Epithelial cell of prostate (primary cell): Measurements from ENCODE around the gene ZNF319.

ENCODE experiments used
- DNase-seq: peaks from one replicate; pipeline ENCODE4 v3.0.0-alpha.2; 2011; ENCODE audit warnings: low read depth, low spot score
- H3K27ac ChIP-seq: fragments of 450-650 bp; 2 replicates; pipeline ENCODE4 v1.5.1; 2017; ENCODE audit warnings: mild to moderate bottlenecking

Gene ZNF319

DNA sequence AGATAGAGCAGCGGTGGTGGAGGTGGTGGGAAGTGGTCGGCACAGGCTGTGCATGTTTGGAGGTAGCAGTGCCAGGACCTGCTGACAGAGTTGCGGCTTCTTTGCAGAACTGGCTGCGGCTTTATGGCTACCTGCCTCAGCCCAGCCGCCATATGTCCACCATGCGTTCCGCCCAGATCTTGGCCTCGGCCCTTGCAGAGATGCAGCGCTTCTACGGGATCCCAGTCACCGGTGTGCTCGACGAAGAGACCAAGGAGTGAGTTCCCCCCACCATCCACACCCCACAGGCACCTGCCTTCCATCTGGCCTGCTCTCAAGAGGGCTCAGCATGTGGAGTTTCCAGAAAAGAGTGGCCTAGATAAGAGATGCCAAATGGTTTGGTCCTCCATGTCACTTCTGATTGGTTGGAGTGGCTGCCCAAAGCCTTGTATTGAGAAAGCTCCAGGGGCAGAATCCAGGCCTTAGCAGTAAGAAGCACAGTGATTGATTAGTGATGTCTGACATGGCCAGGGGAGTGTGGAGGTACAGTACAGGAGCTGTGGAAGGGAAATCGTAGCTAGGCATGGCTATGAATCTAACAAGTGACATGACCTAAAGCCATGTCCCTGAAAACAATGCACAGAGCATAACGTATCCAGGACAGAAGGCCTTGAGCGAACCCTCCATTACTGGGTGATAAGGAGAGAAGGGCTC is 37.0 kb upstream of the ZNF319 start:
- DNase-seq: no peak
- H3K27ac ChIP-seq: no peak overlapping the region

DNA sequence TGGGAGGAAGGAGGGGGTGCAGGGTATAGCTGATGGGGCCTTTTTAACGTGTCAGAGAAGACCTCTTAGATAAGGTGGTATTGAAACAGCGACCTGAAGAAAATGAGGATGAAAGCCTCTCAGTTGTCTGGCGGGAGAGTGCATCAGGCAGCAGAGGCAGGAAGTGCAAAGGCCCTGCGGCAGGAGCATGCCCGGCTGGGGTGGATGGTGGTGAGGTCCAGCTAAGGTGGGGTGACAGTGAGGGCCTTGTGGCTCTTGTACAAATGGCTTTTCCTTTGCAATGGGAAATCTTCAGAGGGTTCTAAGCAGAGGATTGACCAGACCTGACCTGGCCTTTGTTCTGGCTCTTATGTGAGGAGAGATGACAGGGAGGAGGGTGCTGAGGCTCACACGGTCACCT is 36.5 kb upstream of the ZNF319 start:
- no peak overlapping the region for H3K27ac ChIP-seq
- no peak for DNase-seq

DNA sequence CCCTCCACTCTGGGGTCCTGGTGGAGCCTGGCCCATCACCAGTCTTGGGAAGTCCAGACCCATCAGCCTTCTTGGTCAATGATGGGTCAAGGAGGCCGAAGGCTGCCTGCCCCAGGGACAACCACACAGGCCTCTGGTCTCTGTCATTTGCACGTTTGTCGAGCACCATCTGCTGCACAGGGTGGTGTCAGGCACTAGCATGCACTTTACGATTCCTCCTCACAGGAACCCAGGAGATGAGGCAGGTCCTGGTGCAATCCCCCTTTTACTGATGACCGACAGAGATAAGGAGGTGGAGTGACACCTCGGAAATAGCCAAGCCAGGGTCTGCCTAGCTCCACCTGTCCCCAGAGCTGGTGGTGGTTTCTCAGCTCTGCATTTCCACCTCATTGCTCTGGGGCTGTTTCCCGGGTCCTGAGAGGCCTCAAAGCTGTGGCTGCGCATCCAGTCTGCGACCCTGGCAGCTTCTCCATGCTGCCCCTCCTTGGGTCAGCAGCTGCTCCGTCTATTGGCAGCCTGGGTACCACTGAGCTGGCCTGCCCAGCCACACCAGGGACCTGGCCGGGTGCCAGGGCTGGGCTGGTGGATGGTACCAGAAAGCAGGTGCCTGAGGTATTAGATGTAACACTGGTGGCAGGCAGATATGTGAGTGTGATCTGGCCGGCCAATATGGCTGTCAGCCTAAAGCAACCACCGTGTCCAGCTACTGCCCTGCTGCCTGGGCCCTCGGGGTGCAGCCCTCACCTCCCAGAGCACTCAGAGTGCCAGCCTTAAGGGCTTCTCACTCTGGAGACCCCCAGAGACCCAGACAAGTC is 35.1 kb upstream of the ZNF319 start:
- H3K27ac ChIP-seq: no peak overlapping the region
- DNase-seq: no peak

DNA sequence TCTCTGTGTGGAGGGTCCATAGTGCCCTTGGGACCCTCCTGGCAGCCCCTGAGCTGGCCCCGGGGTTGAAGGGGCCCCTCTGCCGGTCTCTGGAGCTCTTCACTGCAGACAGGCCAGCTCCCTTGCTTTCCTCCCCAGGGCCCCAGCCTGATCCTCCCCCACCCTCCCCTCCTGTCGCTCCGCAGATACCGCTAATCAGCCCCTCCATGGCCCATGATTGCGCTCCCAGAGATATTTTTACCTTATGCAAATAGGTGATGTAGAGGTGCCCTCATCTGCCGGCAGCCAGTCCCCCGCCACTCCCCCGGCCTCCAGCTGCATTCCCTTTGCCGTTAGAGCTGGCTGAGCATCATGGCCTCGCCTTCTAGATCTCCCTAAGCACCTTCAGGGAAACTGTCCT is 34.3 kb upstream of the ZNF319 start:
- DNase-seq: no peak
- H3K27ac ChIP-seq: no peak overlapping the region

DNA sequence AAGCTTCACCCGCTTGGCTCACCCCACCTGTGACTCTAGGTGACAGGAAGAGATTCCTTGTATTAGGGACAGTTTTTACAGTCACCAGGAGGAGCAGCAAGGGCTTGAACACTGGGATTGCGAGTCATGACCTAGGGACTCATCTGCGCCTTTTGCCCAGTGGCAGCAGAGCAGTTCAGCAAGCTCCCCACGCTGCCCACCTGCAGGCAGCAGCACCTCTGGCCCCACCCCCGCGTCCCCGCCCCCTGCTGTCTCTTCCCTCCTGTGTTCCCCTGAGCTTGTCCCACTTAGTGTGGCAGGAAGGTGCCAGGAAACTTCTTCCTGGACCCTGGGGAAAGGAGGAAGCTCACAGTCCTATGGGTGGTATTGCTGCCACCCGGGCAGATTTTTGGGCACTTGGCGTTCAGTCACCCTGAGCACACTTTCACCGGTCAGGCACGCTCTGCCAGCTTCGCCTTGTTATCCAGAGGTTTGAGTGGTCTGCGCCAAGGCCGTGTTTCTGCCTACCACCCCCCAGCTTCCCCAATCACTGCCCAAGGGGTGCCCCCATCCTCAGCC is 33.7 kb upstream of the ZNF319 start:
- no peak for DNase-seq
- no peak overlapping the region for H3K27ac ChIP-seq

DNA sequence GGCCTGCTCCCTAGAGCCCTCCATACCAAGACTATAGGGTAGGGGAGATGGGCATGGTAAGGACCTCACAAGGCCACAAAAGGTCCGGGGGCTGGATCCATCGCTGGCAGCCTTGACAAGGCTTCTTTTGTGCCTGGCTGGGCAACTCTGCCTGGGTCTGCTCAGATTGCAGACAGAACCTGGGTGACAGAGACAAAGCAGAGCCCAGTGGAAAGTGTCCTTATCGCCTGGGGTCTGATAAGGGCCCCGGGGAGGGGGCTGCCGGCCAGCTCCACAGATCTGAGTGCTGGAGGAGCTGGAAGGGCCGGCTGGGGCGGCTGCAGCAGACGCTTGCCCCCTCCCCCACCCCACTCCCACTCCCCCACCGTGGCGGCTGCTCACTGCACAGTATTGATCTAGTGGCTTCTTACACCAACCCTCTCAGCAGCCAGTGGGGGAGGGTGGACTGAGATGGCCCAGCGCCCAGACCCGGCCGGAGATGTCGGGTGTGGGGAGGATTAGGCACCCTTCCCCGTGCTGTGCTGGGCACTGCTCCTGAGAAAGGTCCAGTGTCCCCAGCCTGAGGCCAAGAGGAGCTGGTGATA is 32.3 kb upstream of the ZNF319 start:
- no peak overlapping the region for H3K27ac ChIP-seq
- no peak for DNase-seq

DNA sequence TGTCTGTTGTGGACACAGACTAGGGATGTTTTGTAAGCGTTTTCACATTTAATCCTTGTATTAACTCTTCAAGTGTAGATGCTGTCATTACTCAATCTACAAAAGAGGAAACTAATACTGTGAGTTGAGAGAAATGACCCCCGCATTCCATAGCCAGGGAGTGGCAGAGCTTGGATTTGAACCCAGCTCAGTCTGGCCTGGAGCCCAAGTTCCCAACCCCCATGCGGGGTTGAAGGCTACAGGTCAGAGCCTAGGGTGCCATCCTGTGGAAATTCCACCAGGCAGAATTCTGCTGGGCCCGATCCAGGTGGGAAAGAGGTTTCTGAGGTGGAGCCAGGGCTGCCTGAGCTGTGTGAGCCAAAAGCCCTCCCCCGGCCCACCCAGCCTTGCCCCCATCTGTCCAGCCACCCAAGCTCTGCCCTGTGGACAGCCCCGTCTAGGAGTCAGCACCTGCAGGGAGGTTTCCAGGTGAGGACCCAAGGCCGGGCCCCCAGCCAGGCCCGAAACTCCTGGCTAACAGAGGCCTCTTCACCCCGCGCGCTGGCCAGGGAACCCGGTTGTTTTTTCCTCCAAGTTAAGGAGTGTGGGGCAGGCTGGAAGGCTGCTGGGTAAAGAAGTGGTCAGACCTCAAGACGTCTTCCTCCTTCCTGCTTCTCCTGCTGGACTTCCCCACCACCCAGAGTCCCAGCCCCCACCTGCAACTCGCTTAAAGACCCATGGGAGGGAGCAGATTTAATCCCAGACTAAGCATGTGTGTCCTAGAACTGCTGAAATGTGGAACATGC is 30.7 kb upstream of the ZNF319 start:
- H3K27ac ChIP-seq: no peak overlapping the region
- DNase-seq: no peak

DNA sequence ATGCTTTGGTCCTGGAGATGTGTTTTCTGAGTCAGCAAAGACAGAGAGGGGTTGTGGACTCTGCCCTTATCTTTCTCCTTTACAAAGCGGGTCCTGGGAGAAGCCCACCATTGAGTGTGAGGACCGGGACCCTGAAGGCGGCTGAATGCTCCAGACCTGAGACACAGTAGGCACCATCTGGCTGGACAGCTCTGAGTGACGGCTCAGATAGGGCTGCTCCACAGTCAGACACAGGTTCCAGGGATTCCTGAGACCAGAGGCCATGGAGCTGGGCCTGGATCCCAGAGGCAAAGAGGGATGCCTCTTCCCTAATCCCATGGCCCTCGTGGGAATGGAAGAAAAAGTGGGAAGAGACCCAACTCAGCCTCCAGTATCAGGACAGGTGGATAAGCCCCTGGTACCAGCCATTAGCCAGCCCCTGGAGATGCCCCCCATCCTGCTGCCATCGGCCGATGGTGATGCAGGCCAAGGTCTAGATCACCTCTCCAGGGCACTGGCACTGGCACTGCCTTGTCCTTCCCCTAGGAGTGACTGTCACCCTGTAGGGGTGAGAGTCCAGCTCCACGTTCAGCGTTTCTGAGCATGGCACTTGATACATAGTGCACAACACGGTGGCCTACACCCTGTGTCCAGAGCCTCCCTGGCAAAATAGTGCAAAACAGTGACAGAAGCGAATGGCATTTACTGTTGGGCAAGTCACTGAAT is 29.8 kb upstream of the ZNF319 start:
- H3K27ac ChIP-seq: no peak overlapping the region
- DNase-seq: no peak

DNA sequence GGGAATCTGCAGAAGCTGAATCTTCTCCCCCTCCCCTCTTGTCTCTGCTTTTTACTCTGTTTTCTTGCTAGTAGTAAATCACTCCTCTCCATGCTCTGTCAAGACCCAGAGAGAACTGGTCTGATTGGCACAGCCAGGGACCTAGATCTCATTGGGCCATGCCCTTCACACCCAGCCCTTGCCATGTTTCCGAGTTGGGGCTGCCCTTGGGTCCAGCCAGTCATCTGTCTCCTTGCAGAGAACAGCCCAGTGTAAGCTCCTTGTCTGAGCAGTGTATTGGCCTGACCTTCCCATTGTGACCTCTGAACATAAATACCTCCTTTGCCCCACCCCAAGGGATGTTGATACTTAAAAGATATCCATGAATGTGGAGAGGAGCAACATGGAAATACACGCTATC is 28.9 kb upstream of the ZNF319 start:
- no peak for DNase-seq
- H3K27ac ChIP-seq: no peak overlapping the region

DNA sequence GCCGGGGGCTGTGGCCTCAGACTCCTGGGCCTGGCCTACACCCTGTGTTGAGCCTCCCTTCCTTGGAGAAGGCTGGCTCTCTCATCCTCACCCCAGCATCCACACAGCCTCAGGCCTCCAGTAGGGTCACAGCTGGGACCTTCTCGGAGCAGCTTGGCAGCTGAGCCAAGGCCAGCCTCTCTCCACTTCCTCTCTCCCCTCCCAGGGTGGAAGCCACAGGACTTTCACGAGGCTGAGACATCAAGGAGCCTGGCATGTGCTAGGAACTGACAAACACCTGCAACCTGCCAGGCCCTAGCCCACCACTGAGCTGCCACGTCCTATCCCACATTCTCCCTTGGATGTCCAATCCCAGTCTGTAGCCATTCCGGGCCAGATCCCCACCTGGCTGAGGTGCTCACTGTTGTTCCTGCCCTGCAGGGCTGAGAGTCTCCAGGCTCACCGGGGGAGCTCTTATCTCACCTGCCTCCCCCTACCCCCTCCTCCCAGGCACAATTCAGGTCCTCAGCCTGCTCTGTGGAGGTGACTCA is 28.1 kb upstream of the ZNF319 start:
- no peak overlapping the region for H3K27ac ChIP-seq
- no peak for DNase-seq

DNA sequence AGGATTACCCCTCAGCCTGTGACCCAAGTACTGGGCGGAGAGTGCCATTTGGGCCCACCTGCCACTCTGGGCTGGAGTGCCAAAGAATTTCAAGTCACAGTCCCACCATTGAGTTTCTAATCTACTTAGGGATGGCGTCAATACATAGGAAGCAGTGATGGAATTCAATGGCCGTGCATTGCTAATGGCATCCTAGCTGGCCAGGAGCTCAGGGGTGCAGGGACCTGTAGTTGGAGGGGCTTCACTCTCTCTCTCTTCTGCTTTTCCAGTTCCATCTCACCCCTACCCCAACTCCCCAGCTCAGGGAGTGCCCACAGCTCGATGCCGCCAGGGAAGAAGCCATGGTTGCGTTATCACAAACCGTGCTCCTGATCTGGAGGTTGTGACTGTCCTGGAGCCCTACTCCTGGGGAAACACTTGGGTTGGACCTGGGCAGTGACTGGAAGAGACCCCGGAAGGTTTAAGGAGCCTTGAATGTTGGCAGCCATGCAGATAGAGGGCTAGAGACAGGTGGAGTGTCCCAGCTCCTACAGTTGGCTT is 27.5 kb upstream of the ZNF319 start:
- DNase-seq: no peak
- H3K27ac ChIP-seq: no peak overlapping the region

DNA sequence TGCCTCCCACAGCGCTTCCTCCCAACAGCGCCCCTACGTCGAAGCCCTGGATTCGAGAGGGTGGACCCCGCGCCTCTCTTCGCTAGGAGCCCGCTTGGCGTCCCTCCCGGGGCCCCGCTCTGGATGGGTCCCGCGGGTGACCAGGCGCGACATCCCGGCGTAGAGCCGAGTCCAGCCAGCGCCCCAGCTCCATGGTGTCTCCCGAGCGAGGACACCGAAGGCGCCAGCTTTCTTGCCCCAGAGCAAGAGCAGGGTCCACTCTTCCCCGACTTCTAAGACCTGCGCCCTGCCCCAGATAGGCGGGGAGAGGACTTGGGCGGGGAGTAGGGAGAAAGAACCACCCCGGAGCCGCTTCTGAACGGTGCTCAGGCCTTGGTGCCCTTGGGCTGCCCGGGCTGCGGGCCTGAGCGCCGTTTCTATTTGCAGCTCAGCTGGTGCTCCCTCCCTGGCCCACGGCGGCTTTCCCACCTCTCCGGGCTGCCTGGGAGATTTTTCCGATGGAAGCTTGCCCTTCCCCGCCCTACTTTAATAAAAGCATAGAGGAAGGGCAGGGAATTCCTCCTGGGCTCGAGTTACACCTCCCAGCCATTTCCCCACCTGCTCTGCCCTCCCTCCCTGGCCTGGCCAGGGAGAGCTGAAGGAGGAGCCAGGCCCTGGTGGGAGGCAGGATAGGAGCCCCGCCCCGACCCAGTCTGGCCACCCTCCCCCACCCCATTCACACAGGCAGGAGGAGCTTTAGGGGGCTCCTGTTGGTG is 26.9 kb upstream of the ZNF319 start:
- DNase-seq: no peak

DNA sequence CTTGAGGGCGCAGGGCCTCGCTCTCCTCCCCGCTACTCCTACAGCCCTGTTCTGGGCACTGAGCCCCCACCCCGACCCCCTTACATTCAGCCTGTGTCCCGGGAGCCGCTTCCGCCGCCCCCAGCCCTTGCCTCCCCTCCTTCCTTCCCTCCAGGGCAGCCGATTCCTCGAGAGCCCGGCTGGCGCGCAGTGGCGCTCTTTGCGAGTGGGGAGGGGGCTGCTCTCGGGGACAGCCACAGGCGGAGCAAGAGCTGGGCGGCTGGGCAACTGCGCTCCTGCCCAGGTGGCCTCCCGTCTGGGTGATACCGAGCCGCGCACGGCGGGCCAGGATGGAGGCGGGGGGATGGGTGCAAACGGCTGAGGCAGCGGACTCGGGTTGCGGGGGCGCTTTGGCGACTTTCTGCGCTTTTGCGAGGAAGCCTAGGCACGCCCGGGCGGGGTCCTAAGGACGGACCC is 26.3 kb upstream of the ZNF319 start:
- no peak overlapping the region for H3K27ac ChIP-seq
- DNase-seq: no peak

More for the DNA sequence above, 26.9 kb upstream of the ZNF319 start:
- no peak overlapping the region for H3K27ac ChIP-seq

DNA sequence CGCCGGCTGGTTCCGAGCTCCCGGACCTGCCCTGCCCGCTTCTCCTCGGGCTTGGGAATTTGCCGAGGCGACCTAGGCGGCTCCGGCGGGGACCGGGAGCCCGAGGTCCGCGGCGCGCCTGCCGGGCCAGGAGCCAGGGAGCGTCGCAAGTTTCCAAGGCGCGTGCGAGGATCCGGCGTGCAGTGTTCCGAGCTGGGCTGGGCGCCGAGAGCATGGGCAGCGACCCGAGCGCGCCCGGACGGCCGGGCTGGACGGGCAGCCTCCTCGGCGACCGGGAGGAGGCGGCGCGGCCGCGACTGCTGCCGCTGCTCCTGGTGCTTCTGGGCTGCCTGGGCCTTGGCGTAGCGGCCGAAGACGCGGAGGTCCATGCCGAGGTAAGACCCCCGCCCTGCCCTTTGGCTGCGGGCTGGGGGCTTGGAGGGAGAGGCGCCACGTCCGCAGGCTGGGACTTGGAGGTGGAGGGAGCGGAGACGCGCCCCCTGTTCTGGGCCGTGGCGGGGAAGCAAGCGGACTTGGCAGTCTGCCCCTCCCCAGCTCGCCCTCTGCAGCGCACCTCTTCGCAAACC is 25.8 kb upstream of the ZNF319 start:
- no peak for DNase-seq

DNA sequence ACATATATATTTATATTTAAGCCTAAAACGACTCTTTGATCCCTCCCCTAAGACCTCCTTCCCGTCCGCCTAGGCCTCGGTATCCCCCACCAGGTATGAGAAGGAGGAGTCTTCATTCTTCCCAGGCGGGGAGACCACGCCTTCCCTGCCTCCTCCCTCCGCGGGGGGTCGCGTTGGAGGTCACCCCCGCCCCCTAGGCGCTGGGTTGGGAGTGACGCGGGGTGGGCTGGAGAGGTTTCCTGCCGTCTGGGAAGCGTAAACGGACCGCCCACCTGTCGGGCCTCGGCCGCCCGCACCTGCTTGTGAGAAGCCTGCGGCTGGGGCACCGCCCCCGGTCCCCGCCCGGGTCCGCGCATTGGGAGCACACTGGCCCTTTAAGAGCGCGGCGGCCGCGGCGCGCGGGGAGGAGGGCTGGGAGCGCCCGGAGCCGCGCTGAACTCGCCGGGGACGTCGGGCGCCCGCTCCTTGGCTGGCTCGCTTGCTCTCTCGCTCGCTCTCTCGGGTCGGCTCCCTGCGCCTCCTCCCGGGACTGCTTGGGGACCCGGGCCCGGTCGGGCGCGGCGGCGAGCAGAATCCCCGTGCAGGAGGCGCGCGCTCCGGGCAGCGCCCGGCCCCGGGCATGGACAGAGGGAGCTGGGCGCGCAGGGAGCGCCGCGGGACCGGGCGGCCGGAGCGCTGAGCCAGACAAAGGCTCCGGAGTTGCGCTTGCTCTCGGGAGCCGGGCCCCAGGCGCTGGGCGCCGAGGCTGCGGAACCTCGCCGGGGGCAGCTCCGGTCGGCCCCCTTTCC is 25.1 kb upstream of the ZNF319 start, which contains the start of gene MMP15:
MMP15 (plus strand) TSS at position 404 of the 788 bp plus-strand sequence. CDS start 597 bp downstream, outside the sequence.
- DNase-seq: peak; percentile 18
- H3K27ac ChIP-seq: peak within 1 kb of the TSS; percentile 40

More for the DNA sequence above, 25.8 kb upstream of the ZNF319 start:
- peak overlapping the region; percentile 40 for H3K27ac ChIP-seq

DNA sequence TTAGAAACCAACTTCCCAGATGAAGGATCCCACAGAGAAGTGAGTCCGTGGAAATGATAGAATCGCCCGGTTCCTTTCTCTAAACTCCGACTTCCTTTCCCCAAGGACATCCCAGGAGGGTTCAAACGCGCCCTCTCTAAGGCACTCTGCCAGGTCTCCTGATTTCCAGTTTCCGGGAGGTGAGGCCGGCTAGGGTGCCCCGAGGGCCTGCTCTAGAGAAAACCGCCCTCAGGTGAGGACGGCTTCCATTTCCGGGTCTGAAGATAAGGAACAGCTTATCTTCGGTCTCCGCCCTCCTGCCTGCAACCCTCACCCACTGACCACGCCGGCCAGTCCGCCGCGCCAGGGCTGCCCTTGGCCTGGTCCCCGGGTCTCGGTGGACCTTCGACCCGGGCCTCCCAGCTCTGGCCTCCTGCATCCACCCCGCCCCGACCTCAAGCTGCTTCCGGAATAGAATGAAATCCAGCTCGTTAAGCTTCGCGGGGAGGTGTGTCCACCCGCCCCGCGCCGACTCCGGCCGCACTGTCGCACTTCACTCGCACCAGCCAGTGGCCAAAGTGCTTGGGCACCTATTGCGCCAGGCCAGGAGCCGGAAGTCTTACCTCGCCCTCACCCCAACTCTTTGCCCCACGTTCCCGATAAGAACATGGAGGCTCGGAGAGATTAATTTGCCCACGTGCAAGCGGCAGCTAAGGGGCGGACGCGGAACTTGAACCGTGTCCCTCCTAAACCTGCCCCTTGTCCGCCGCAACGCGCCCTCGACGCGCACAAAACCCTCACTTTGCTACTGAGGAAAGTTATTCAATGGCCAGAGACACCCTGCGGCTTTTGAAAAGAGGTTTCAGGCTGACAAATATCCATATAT is 24.2 kb upstream of the ZNF319 start:
- peak overlapping the region; percentile 40 for H3K27ac ChIP-seq
- DNase-seq: no peak
